22Rv1 (cell line): ENCODE measurements around the gene GTPBP1.

Source experiments
- ZFX ChIP-seq: fragments of 450-650 bp; IDR thresholded peaks from 2 replicates; pipeline ENCODE4 v1.6.1; 2017; ENCODE audit warnings: antibody characterized with exemption, borderline replicate concordance
- TF ChIP-seq, protein P1 (sequence below): fragments of 450-650 bp; IDR thresholded peaks from 2 replicates; pipeline ENCODE4 v1.5.1; 2017; ENCODE audit warnings: mild to moderate bottlenecking

DNA sequence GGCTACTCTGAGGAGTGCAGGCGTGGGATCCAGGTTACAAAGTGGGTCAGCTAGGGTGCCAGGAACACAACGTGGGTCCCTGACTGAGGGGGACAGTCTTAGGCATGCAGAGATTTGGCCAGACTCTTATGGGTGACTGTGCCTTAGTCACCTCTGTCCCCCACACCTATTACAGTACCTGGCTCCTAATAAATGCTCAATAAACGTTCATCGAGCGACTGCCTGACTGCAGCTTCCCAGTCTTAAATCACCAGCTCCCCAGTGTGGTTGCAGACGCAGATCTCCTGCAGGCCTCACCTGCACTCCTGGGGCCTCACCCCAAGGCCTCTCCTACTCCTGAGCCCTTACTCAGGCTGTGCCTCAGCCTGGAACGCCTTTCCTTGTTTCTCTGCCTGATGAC, 53.3 kb downstream of the GTPBP1 start:
- TF ChIP-seq, protein P1, sequence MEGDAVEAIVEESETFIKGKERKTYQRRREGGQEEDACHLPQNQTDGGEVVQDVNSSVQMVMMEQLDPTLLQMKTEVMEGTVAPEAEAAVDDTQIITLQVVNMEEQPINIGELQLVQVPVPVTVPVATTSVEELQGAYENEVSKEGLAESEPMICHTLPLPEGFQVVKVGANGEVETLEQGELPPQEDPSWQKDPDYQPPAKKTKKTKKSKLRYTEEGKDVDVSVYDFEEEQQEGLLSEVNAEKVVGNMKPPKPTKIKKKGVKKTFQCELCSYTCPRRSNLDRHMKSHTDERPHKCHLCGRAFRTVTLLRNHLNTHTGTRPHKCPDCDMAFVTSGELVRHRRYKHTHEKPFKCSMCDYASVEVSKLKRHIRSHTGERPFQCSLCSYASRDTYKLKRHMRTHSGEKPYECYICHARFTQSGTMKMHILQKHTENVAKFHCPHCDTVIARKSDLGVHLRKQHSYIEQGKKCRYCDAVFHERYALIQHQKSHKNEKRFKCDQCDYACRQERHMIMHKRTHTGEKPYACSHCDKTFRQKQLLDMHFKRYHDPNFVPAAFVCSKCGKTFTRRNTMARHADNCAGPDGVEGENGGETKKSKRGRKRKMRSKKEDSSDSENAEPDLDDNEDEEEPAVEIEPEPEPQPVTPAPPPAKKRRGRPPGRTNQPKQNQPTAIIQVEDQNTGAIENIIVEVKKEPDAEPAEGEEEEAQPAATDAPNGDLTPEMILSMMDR = no peak
- no peak for TF ChIP-seq ZFX
